HEK293 (cell line): ENCODE data around the gene HTT.

ENCODE experiments used
- CTCF ChIP-seq: fragments of 450-650 bp; formaldehyde crosslinking; IDR thresholded peaks from 2 replicates; pipeline ENCODE4 v1.5.1; 2016; ENCODE audit warnings: missing biosample characterization, missing genetic modification characterization
- SP2 ChIP-seq: fragments of 450-650 bp; formaldehyde crosslinking; IDR thresholded peaks from 2 replicates; pipeline ENCODE4 v1.5.1; 2016; ENCODE audit warnings: missing biosample characterization, missing genetic modification characterization
- ZNF133 ChIP-seq: fragments of 450-650 bp; formaldehyde crosslinking; IDR thresholded peaks from 2 replicates; pipeline ENCODE4 v1.5.1; 2016; ENCODE audit warnings: missing biosample characterization, missing genetic modification characterization
- ZNF26 ChIP-seq: fragments of 450-650 bp; formaldehyde crosslinking; IDR thresholded peaks from 2 replicates; pipeline ENCODE4 v1.5.1; 2016; ENCODE audit warnings: missing biosample characterization, missing genetic modification characterization
- ZNF585B ChIP-seq: fragments of 450-650 bp; formaldehyde crosslinking; IDR thresholded peaks from 2 replicates; pipeline ENCODE4 v1.5.1; 2016; ENCODE audit warnings: missing biosample characterization, missing genetic modification characterization
- ZNF639 ChIP-seq: fragments of 450-650 bp; formaldehyde crosslinking; IDR thresholded peaks from 2 replicates; pipeline ENCODE4 v1.5.1; 2016; ENCODE audit warnings: missing biosample characterization, missing genetic modification characterization
- ZNF76 ChIP-seq: fragments of 450-650 bp; formaldehyde crosslinking; IDR thresholded peaks from 2 replicates; pipeline ENCODE4; 2016; ENCODE audit warnings: low read depth, missing biosample characterization, missing genetic modification characterization, borderline replicate concordance

GRCh38 chr4:3040452-3041191 is 33.9 kb upstream of the HTT start:
- TF ChIP-seq SP2 = no peak
- no peak for TF ChIP-seq ZNF585B
- no peak for TF ChIP-seq ZNF133 (tag by site-specific recombination)
- no peak for TF ChIP-seq ZNF76
- TF ChIP-seq ZNF639 (tag by site-specific recombination) = no peak
- TF ChIP-seq CTCF = no peak
- no peak for TF ChIP-seq ZNF26 (tag by site-specific recombination)
